Measurements from ENCODE around the gene FBXW11.

Gene FBXW11

DNA sequence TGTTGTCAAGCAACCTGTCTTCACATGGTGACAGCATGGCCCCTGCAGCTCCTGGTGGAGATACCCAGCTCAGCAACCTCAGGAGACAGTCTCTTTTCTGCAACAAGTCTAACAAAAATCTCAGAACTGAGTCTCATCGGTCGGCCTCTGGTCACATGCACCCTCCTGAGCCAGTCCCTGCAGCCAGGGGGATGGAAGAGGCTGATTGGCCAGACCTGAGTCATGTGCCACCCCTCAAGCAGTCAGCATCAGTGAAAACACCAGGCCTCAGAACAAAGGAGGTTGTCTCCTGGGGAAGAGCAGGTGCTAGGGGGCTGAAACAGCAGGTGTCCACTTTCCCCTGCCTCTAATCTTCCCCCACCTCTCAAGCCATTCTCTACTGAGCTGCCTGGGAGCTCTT is 166.4 kb downstream of the FBXW11 start:
- Histone ChIP-seq H3K27ac (no peak overlapping the region), H3K4me3 (no peak overlapping the region)
- no peak for DNase-seq (ENCODE audit: low spot score)
- TF ChIP-seq, protein P1, sequence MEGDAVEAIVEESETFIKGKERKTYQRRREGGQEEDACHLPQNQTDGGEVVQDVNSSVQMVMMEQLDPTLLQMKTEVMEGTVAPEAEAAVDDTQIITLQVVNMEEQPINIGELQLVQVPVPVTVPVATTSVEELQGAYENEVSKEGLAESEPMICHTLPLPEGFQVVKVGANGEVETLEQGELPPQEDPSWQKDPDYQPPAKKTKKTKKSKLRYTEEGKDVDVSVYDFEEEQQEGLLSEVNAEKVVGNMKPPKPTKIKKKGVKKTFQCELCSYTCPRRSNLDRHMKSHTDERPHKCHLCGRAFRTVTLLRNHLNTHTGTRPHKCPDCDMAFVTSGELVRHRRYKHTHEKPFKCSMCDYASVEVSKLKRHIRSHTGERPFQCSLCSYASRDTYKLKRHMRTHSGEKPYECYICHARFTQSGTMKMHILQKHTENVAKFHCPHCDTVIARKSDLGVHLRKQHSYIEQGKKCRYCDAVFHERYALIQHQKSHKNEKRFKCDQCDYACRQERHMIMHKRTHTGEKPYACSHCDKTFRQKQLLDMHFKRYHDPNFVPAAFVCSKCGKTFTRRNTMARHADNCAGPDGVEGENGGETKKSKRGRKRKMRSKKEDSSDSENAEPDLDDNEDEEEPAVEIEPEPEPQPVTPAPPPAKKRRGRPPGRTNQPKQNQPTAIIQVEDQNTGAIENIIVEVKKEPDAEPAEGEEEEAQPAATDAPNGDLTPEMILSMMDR (IDR thresholded peaks at IDR 0.05), result no peak

DNA sequence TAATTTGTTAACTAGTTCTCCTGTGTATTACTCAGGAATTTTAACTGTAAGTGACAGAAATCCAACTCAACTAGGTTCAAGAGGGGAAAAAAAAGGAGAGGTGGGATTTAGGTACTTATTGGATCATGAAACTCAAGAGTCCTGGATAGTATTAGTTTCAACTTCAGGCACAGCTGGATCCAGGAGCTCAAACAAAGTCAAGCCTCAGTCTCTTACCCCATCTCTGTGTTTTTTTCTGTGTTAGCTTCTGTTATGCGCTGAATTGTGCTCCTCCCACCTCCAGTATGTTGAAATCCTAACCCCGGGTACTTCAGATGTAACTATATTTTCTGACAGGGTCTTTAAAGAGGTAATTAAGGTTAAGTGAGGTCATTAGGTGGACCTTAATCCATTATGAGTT is 167.3 kb downstream of the FBXW11 start:
- no peak overlapping the region for H3K27ac ChIP-seq
- no peak overlapping the region for H3K4me3 ChIP-seq
- TF ChIP-seq, protein P1 (IDR thresholded peaks at IDR 0.05), result no peak
- no peak for DNase-seq (ENCODE audit: low spot score)

GRCh38 chr5:171838066-171838465 is 168.4 kb downstream of the FBXW11 start:
- Histone ChIP-seq H3K27ac (no peak overlapping the region), H3K4me3 (no peak overlapping the region)
- DNase-seq (ENCODE audit: low spot score), result no peak
- TF ChIP-seq, protein P1 (IDR thresholded peaks at IDR 0.05), result no peak

GRCh38 chr5:171837522-171837921 is 168.9 kb downstream of the FBXW11 start:
- no peak overlapping the region for H3K27ac ChIP-seq
- TF ChIP-seq, protein P1 (IDR thresholded peaks at IDR 0.05), result no peak
- no peak for DNase-seq (ENCODE audit: low spot score)
- H3K4me3 ChIP-seq, result no peak overlapping the region

DNA sequence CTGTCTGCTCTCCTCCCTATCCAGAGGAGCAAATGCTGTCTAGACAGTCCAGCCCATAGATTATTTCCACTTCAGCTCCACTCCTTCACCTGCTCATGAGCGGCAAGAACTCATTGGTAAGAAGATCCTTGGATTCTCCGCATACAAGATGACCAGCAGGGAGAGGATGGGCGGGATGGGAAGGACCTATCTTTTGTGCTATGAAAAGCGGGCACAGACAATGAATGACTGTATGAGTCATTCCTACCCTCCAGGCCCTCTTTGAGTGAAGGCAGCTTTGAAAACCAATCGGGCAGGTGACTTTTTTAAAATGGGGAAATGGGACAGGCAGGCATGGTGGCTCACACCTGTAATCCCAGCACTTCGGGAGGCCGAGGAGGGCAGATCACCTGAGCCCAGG is 171.4 kb downstream of the FBXW11 start:
- H3K27ac ChIP-seq, result no peak overlapping the region
- TF ChIP-seq, protein P1 (IDR thresholded peaks at IDR 0.05), result no peak
- DNase-seq (ENCODE audit: low spot score), result no peak

GRCh38 chr5:171834461-171834860 is 172.0 kb downstream of the FBXW11 start:
- no peak overlapping the region for H3K4me3 ChIP-seq
- DNase-seq (ENCODE audit: low spot score), result no peak
- TF ChIP-seq, protein P1 (IDR thresholded peaks at IDR 0.05), result no peak
- no peak overlapping the region for H3K27ac ChIP-seq

More for the DNA sequence above, 171.4 kb downstream of the FBXW11 start:
- no peak overlapping the region for H3K4me3 ChIP-seq

DNA sequence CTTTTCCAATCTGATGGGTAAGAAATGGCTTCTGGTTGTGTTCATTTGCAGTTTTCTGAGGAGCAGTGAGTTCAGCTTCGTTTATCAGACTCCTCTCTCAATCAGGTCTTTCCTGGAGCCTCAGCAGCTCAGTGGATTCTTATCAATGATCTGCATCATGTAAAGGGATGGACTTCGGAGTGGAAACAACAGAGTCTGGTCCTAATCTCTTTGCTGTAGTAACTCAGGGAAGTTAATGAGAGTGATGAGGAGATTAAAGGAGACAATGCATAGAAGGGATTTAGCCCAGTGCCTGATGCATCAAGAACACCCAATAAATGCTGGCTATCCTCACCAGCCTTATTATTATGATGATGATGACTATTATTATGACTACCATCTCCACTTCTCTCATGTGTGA is 173.7 kb downstream of the FBXW11 start:
- Histone ChIP-seq H3K27ac (no peak overlapping the region), H3K4me3 (no peak overlapping the region)
- no peak for DNase-seq (ENCODE audit: low spot score)
- TF ChIP-seq, protein P1 (IDR thresholded peaks at IDR 0.05), result no peak

Measured in coronary artery (tissue), 2 donors.